GM18519 (cell line): ENCODE results near the gene ALOXE3.
"Not testable (repeated sequence)": the region's sequence is repeated elsewhere in the genome, so short reads cannot be mapped to it uniquely, and the experiment has no call there.

Experiments used
- ATAC-seq: cut with Tn5 transposase; IDR thresholded peaks from one replicate; pipeline ENCODE4 v1.9.1; 2021; ENCODE audit warnings: mild to moderate bottlenecking, moderate library complexity; ENCODE audit not compliant: unreplicated experiment, low FRiP score

Gene ALOXE3

GRCh38 chr17:8103549-8103948 lies 14.8 kb downstream of the ALOXE3 start:
- no peak for ATAC-seq

GRCh38 chr17:8101721-8102120 lies 16.6 kb downstream of the ALOXE3 start:
- no peak for ATAC-seq

- no peak for ATAC-seq
Observed at GRCh38 chr17:8100763-8101162, 17.6 kb downstream of the ALOXE3 start.

GRCh38 chr17:8100111-8100510 lies 18.2 kb downstream of the ALOXE3 start:
- no peak for ATAC-seq

GRCh38 chr17:8096541-8096940 lies 21.8 kb downstream of the ALOXE3 start:
- no peak for ATAC-seq

- ATAC-seq = no peak
Observed at GRCh38 chr17:8095361-8095760, 23.0 kb downstream of the ALOXE3 start.

GRCh38 chr17:8091033-8091687 lies 27.2 kb downstream of the ALOXE3 start:
- ATAC-seq = no peak

GRCh38 chr17:8089728-8090127 lies 28.6 kb downstream of the ALOXE3 start:
- no peak for ATAC-seq

GRCh38 chr17:8087952-8088230 lies 30.4 kb downstream of the ALOXE3 start:
- no peak for ATAC-seq

- no peak for ATAC-seq
Observed at GRCh38 chr17:8087075-8087951, 31.0 kb downstream of the ALOXE3 start, which contains the start of gene ALOX12B. ALOX12B (minus strand) TSS chr17:8087716; CDS start chr17:8087442, 274 bp downstream.

GRCh38 chr17:8084250-8084649 lies 34.1 kb downstream of the ALOXE3 start:
- no peak for ATAC-seq

- ATAC-seq = no peak
Observed at GRCh38 chr17:8082292-8082691, 36.0 kb downstream of the ALOXE3 start.

GRCh38 chr17:8081876-8082275 lies 36.4 kb downstream of the ALOXE3 start:
- ATAC-seq = no peak

- ATAC-seq = no peak
Observed at GRCh38 chr17:8080799-8081219, 37.5 kb downstream of the ALOXE3 start.

- ATAC-seq = no peak
Observed at GRCh38 chr17:8080208-8080798, 38.0 kb downstream of the ALOXE3 start.

- no peak for ATAC-seq
Observed at GRCh38 chr17:8079291-8080207, 38.8 kb downstream of the ALOXE3 start.

- not testable (repeated sequence) for ATAC-seq
Observed at GRCh38 chr17:8077939-8078338, 40.4 kb downstream of the ALOXE3 start.

- ATAC-seq = no peak
Observed at GRCh38 chr17:8076502-8077266, 41.6 kb downstream of the ALOXE3 start.

- ATAC-seq = no peak
Observed at GRCh38 chr17:8075574-8076342, 42.6 kb downstream of the ALOXE3 start.
